HL-60 (cell line): ENCODE measurements around the gene KIF5A.

Source experiments
- CTCF ChIP-seq: IDR thresholded peaks from one replicate; pipeline ENCODE4 v1.5.1; 2011; ENCODE audit warnings: low read length, control low read depth, inconsistent platforms; ENCODE audit not compliant: insufficient read depth
- REST ChIP-seq: IDR thresholded peaks from 2 replicates; pipeline ENCODE4 v1.6.1; 2012; ENCODE audit warnings: low read depth; ENCODE audit not compliant: insufficient replicate concordance
- SPI1 ChIP-seq: IDR thresholded peaks from 2 replicates; pipeline ENCODE4 v1.6.1; 2012; ENCODE audit warnings: low read depth, mild to moderate bottlenecking, borderline replicate concordance

- TF ChIP-seq CTCF (no peak), REST (no peak), SPI1 (no peak)
Observed at GRCh38 chr12:57609101-57609780, 59.4 kb downstream of the KIF5A start.
